GM12801 (cell line): ENCODE results near the gene POM121L2.

Source experiments
- CTCF ChIP-seq: IDR thresholded peaks from one replicate; pipeline ENCODE4 v1.5.1; 2011; ENCODE audit warnings: control low read depth; ENCODE audit not compliant: insufficient read length; ENCODE audit errors: extremely low read depth

The POM121L2 gene

GRCh38 chr6:27312146-27312949 lies at the start of gene POM121L2:
Gene POM121L2, minus strand, starts transcription at chr6:27312273. Its CDS starts 103 bp downstream, at chr6:27312170.
- TF ChIP-seq CTCF = peak; percentile 43

GRCh38 chr6:27359231-27359630 lies 47.2 kb upstream of the POM121L2 start:
- TF ChIP-seq CTCF = no peak

GRCh38 chr6:27358786-27359185 lies 46.7 kb upstream of the POM121L2 start:
- TF ChIP-seq CTCF = no peak

GRCh38 chr6:27352850-27353249 lies 40.8 kb upstream of the POM121L2 start:
- TF ChIP-seq CTCF = no peak

- no peak for TF ChIP-seq CTCF
Measured at GRCh38 chr6:27334141-27334540, 22.1 kb upstream of the POM121L2 start.

GRCh38 chr6:27333642-27334040 lies 21.6 kb upstream of the POM121L2 start:
- TF ChIP-seq CTCF = no peak

- no peak for TF ChIP-seq CTCF
Measured at GRCh38 chr6:27332692-27333641, 20.9 kb upstream of the POM121L2 start.
